Measurements from ENCODE around the gene OGT. TPM values are rescaled to one million over a fixed set of nuclear protein-coding genes. Genes with fewer than 3 reads are reported as not detected.

The OGT gene
- total RNA-seq, 1 experiment from 2014 or later, result 143 TPM

DNA sequence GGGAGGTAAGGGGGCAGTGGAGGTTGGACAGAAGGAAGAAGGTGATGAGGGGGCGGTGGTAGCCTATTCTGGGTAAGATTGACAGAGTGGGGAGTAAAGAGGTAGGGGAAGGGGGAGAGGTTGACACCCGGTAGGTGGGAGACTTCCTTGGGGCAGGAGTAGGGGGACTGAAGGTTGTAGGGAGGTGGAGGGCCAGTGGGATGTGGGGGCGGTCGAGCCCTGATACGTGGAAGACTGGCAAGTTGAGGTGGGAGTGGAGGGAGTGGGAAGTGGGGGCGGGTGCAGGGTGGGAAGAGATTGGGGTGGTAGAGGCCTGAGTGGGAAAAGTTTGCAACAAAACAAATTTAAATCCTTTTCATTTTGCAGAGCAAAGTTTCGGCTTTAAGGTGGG lies 47.1 kb downstream of the OGT start:
- intact Hi-C loops (cut with micrococcal nuclease), result no loop called here
- CTCF ChIA-PET, result no interaction called here
- H3K27ac ChIP-seq (ENCODE audit: low read depth, low read length), result no peak overlapping the region
- H3K36me3 ChIP-seq (ENCODE audit: control insufficient read depth in 1 of 2, insufficient read depth in 2 of 2, low read length in 2 of 2), result no peaks in the 10 kb centered on the region; a peak in 2 of 4 replicates
- H3K4me3 ChIP-seq (replicated peaks in 1 of 2; ENCODE audit: low read depth in 1 of 2, low read length in 2 of 2), result no peak overlapping the region
- H3K9ac ChIP-seq (ENCODE audit: low read length), result no peak overlapping the region
- no peaks in the 10 kb centered on the region for H3K9me3 ChIP-seq (ENCODE audit: control insufficient read depth in 1 of 2, insufficient read depth in 1 of 2, low read depth in 1 of 2, low read length in 2 of 2)
- RAD21 ChIA-PET (ENCODE audit: low non-redundant PET in 1 of 2, low total read pairs in 2 of 2, uncharacterized antibody in 2 of 2, unreplicated experiment in 2 of 2), result no interaction called here
- no peaks in the 10 kb centered on the region for H3K79me2 ChIP-seq (ENCODE audit: insufficient read depth, low read length)
- POLR2A ChIA-PET, result no interaction called here
- no peak overlapping the region for H2AFZ ChIP-seq (ENCODE audit: low read depth, low read length, poor library complexity, severe bottlenecking)
- no peaks in the 10 kb centered on the region for H4K20me1 ChIP-seq (ENCODE audit: insufficient read depth)
- ATAC-seq (no peak), DNase-seq (ENCODE audit: low read depth, low spot score) (no peak)
- H3K4me2 ChIP-seq (ENCODE audit: low read length), result no peak overlapping the region
- H3K4me1 ChIP-seq (ENCODE audit: control insufficient read depth in 1 of 2, insufficient read depth in 2 of 2, low read length in 2 of 2), result no peaks in the 10 kb centered on the region
- BruUV-seq (replicated peaks), result no TSS peak
- no peaks in the 10 kb centered on the region for H3K9me2 ChIP-seq (ENCODE audit: insufficient read depth)
- H3K27me3 ChIP-seq (ENCODE audit: insufficient read depth, low read length), result no peaks in the 10 kb centered on the region
- TF ChIP-seq SRF (IDR thresholded peaks at IDR 0.05; ENCODE audit: low read depth), result no peak
- TF ChIP-seq SP1 (IDR thresholded peaks at IDR 0.05; ENCODE audit: low read depth), result no peak
- no peak for TF ChIP-seq RAD21 (IDR thresholded peaks at IDR 0.05; ENCODE audit: low read depth)
- no peak for TF ChIP-seq SIN3A (IDR thresholded peaks at IDR 0.05; ENCODE audit: low read depth)
- no peak for TF ChIP-seq ELF1 (IDR thresholded peaks at IDR 0.05; ENCODE audit: borderline replicate concordance, low read depth)
- TF ChIP-seq, protein P1, sequence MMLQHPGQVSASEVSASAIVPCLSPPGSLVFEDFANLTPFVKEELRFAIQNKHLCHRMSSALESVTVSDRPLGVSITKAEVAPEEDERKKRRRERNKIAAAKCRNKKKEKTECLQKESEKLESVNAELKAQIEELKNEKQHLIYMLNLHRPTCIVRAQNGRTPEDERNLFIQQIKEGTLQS (IDR thresholded peaks at IDR 0.05), result no peak
- TF ChIP-seq REST (IDR thresholded peaks at IDR 0.05; ENCODE audit: low read depth), result no peak
- no peak for TF ChIP-seq FOSL1 (IDR thresholded peaks at IDR 0.05; ENCODE audit: low read depth)
- TF ChIP-seq, protein P2, sequence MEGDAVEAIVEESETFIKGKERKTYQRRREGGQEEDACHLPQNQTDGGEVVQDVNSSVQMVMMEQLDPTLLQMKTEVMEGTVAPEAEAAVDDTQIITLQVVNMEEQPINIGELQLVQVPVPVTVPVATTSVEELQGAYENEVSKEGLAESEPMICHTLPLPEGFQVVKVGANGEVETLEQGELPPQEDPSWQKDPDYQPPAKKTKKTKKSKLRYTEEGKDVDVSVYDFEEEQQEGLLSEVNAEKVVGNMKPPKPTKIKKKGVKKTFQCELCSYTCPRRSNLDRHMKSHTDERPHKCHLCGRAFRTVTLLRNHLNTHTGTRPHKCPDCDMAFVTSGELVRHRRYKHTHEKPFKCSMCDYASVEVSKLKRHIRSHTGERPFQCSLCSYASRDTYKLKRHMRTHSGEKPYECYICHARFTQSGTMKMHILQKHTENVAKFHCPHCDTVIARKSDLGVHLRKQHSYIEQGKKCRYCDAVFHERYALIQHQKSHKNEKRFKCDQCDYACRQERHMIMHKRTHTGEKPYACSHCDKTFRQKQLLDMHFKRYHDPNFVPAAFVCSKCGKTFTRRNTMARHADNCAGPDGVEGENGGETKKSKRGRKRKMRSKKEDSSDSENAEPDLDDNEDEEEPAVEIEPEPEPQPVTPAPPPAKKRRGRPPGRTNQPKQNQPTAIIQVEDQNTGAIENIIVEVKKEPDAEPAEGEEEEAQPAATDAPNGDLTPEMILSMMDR (IDR thresholded peaks at IDR 0.05 in 2 of 3, conservative IDR thresholded peaks at IDR 0.05 in 1 of 3; ENCODE audit: borderline replicate concordance in 1 of 3, insufficient read depth in 1 of 3, low read depth in 2 of 3, low read length in 2 of 3), result no peak

All from HCT116 (cell line).